ENCODE data around the gene CACNA2D1. TPM values are rescaled to one million over a fixed set of nuclear protein-coding genes. Genes with fewer than 3 reads are reported as not detected.

Gene CACNA2D1
- total and polyA plus RNA-seq, 7 donors: 0.23 to 115 (median 59.7) TPM

DNA sequence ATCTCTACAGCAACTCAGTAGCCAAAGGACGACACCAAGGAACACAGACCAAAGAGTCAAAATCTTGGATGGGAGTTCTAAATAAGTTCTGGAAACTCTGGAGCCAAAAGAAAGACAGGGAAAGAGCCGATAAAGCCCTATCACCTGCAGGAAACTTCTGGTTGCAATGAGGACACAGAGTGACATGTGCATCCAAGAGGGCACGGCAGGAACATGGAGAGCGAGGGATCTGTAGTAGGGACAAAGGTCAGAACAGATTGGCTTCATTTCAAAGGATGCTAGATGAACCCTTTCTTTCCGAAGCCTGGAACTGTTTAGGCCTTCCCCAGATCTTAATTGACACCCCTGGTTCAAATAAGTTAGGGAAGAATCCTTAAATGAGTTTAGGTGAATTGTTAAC, 39.5 kb downstream of the CACNA2D1 start:
- intact Hi-C loops (cut with DNase I): no loop called here
- H3K36me3 ChIP-seq: no peaks in the 10 kb centered on the region

DNA sequence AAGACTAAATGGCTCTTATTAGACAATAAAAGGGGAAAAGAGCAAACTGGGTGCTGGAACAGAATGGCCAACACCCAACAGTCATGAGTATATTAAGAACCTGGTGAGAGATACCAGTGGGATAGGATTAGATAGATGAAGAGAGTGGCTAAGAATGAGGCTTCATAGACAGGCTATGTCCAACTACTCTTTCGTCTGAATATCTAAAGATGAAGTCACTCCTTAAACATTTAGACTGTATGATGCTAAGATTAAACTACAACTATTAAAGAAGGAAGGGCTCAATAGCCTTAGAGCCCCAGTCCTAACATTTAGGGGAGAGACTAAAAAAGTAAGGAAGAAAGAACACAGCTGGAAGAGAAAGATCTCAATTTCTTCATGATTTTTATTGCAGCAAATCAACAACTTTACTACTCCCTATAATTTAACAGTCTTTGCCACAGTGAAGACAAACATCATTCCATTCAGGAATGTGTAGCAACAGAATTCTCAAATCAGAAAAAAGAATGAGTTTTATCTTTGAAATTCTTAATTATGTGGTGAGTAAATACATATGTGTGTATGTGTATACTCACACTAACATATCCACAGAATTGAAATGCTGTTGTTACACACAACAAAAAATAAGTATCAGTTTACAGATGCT, 45.6 kb downstream of the CACNA2D1 start:
- 33 to 59% methylated on average over 1 of the region's 1 CpG for WGBS, 2 donors
- Histone ChIP-seq H3K27ac (no peak overlapping the region), H3K36me3 (no peaks in the 10 kb centered on the region), H3K4me1 (peaks cover 0 to 8% (median 4%) of the 10 kb centered on the region in 4 donors), H3K27me3 (no peaks in the 10 kb centered on the region), H3K4me3 (no peak overlapping the region), H3K9me3 (no peaks in the 10 kb centered on the region)
- DNase-seq: no peak
- TF ChIP-seq POLR2AphosphoS5 (IDR thresholded peaks at IDR 0.05): no peak
- TF ChIP-seq, protein P1, sequence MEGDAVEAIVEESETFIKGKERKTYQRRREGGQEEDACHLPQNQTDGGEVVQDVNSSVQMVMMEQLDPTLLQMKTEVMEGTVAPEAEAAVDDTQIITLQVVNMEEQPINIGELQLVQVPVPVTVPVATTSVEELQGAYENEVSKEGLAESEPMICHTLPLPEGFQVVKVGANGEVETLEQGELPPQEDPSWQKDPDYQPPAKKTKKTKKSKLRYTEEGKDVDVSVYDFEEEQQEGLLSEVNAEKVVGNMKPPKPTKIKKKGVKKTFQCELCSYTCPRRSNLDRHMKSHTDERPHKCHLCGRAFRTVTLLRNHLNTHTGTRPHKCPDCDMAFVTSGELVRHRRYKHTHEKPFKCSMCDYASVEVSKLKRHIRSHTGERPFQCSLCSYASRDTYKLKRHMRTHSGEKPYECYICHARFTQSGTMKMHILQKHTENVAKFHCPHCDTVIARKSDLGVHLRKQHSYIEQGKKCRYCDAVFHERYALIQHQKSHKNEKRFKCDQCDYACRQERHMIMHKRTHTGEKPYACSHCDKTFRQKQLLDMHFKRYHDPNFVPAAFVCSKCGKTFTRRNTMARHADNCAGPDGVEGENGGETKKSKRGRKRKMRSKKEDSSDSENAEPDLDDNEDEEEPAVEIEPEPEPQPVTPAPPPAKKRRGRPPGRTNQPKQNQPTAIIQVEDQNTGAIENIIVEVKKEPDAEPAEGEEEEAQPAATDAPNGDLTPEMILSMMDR (IDR thresholded peaks at IDR 0.05): no peak
- TF ChIP-seq POLR2A (IDR thresholded peaks at IDR 0.05): no peak
- TF ChIP-seq EP300 (IDR thresholded peaks at IDR 0.05): no peak
- intact Hi-C loops (cut with DNase I): no loop called here

More for the DNA sequence above, 39.5 kb downstream of the CACNA2D1 start:
- TF ChIP-seq POLR2AphosphoS5 (IDR thresholded peaks at IDR 0.05): no peak
- TF ChIP-seq EP300 (IDR thresholded peaks at IDR 0.05): no peak
- Histone ChIP-seq H3K4me1 (peaks cover 0 to 6% (median 0%) of the 10 kb centered on the region in 4 donors), H3K9me3 (no peaks in the 10 kb centered on the region), H3K27me3 (no peaks in the 10 kb centered on the region), H3K4me3 (no peak overlapping the region), H3K27ac (no peak overlapping the region)
- no peak for DNase-seq
- WGBS, 2 donors: 46 to 82% methylated on average over 5 of the region's 5 CpGs

DNA sequence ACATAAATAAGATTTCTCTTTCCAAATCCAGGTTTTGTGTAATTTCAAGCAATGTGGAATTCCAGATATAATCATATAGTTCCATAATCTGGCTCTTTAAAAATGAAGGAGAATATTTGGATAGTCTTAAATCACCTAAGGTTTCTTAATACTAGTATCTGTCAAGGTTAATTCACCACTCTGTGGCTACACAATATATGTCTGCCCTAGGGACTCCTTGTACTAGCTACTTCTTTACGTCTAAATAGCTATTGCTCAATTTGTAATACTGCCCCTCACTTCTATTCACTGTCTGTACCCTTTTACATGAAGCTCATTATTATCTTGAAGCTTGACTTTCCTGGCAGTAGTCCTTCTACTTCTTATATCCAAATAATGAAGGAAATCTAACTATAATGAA, 47.2 kb downstream of the CACNA2D1 start:
- no peak for DNase-seq
- H3K27ac ChIP-seq: no peak overlapping the region
- H3K9me3 ChIP-seq: no peaks in the 10 kb centered on the region
- peaks cover 0 to 11% (median 4%) of the 10 kb centered on the region in 4 donors for H3K4me1 ChIP-seq
- WGBS, 2 donors: 82 to 94% methylated on average over 1 of the region's 1 CpG
- intact Hi-C loops (cut with DNase I): no loop called here
- H3K36me3 ChIP-seq: no peaks in the 10 kb centered on the region
- no peak overlapping the region for H3K4me3 ChIP-seq
- no peak for TF ChIP-seq POLR2A (IDR thresholded peaks at IDR 0.05)
- TF ChIP-seq, protein P1 (IDR thresholded peaks at IDR 0.05): no peak
- H3K27me3 ChIP-seq: no peaks in the 10 kb centered on the region

DNA sequence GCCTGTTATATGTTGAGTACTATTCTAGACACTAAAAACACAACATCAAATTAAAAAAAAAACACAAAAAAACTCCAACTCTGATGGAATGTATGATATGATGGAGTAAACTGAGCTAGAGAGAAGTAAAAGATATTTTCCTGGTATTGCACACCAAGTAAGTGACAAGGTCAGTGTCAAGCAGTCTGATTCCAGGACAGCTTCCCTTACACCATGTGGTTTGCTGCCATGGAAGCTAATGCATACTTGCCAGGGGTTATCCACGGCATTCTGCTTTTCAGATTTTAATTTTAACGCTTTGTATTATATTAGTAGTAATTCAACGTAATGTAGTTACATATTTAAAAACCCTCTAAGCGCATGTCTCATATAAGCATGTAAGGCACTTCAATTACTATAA, 48.4 kb downstream of the CACNA2D1 start:
- 86 to 89% methylated on average over 4 of the region's 4 CpGs for WGBS, 2 donors
- Histone ChIP-seq H3K9me3 (no peaks in the 10 kb centered on the region), H3K27ac (no peak overlapping the region), H3K4me3 (no peak overlapping the region), H3K27me3 (no peaks in the 10 kb centered on the region), H3K4me1 (peaks cover 0 to 14% (median 4%) of the 10 kb centered on the region in 4 donors), H3K36me3 (no peaks in the 10 kb centered on the region)
- no peak for DNase-seq
- TF ChIP-seq POLR2A (IDR thresholded peaks at IDR 0.05): no peak
- TF ChIP-seq EP300 (IDR thresholded peaks at IDR 0.05): no peak
- intact Hi-C loops (cut with DNase I): no loop called here

DNA sequence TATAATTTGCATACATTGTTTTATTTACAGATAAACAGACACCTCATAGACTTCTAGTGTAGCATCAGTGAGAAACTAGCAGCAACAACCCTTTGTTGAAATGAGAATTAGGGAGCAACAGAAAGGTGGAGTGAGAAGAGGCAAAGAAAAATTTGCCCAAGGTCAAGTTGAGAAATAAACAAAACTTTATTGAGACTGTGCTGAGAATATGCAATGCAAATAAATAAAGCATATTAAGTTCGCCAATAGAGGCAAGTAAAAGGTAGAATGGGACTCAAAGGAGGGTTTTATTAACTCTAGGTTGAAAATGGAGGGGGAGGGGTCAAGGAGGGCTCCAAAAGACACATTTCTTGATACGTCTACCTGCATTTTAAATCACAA, 49.7 kb downstream of the CACNA2D1 start:
- TF ChIP-seq, protein P1 (IDR thresholded peaks at IDR 0.05): no peak
- TF ChIP-seq EP300 (IDR thresholded peaks at IDR 0.05): no peak
- TF ChIP-seq POLR2A (IDR thresholded peaks at IDR 0.05): no peak
- TF ChIP-seq POLR2AphosphoS5 (IDR thresholded peaks at IDR 0.05): no peak
- no peaks in the 10 kb centered on the region for H3K36me3 ChIP-seq
- intact Hi-C loops (cut with DNase I): no loop called here
- H3K9me3 ChIP-seq: no peaks in the 10 kb centered on the region
- H3K4me3 ChIP-seq: no peak overlapping the region
- no peak overlapping the region for H3K27ac ChIP-seq
- no peak for DNase-seq
- H3K27me3 ChIP-seq: no peaks in the 10 kb centered on the region
- WGBS, 2 donors: 66 to 87% methylated on average over 2 of the region's 2 CpGs
- H3K4me1 ChIP-seq: peaks cover 0 to 16% (median 5%) of the 10 kb centered on the region in 4 donors
